ENCODE measurements around the gene FGF22. TPM values are rescaled to one million over a fixed set of nuclear protein-coding genes. Genes with fewer than 3 reads are reported as not detected.

The FGF22 gene
- total and polyA plus RNA-seq, 5 donors = 0.15 to 0.34 (median 0.20) TPM; not detected in 1

DNA sequence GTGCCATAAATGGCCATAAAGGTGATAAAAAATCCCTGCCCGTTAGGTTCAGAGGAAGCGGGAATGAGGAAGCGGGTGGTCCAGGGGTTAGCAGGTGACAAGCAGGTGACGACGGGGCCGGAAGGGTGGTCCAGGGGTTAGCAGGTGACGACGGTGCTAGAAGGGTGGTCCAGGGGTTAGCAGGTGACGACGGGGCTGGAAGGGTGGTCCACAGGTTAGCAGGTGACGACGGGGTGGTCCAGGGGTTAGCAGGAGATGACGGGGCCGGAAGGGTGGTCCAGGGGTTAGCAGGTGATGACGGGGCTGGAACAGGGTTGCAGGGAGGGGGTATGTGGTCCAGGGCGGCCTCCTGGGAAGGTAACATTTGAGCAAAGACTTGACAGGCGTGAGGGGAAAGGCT, 49.3 kb downstream of the FGF22 start:
- no peaks in the 10 kb centered on the region for H3K9me3 ChIP-seq (ENCODE audit: control insufficient read depth, low read length)
- no peak for ATAC-seq
- 86% methylated on average over 17 of the region's 17 CpGs for WGBS
- no peak overlapping the region for H3K27ac ChIP-seq (ENCODE audit: low read length)
- H3K4me3 ChIP-seq (ENCODE audit: low read length) = no peak overlapping the region
- DNase-seq = no peak
- intact Hi-C loops (cut with DNase I) = no loop called here
- H3K27me3 ChIP-seq (ENCODE audit: control insufficient read depth, insufficient read depth) = no peaks in the 10 kb centered on the region
- no peaks in the 10 kb centered on the region for H3K4me1 ChIP-seq (ENCODE audit: control insufficient read depth, insufficient read depth, low read length)

DNA sequence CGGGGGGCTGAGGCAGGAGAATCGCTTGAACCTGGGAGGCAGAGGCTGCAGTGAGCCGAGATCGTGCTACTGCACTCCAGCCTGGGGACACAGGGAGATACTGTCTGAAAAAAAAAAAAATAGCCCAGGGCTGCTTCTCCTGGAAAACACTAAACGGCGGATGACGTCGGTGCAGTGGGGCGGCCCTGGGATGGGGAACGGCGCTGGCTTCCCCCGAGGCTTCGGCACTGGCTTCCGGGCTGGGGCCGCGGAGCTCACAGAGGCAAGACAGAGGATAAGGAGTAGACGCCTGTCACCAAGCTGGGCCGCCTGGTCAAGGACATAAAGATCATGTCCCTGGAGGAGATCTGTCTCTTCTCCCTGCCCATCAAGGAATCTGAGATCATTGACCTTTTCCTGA, 50.5 kb downstream of the FGF22 start:
- intact Hi-C loops (cut with DNase I) = no loop called here
- no peaks in the 10 kb centered on the region for H3K27me3 ChIP-seq (ENCODE audit: control insufficient read depth, insufficient read depth)
- H3K9me3 ChIP-seq (ENCODE audit: control insufficient read depth, low read length) = no peaks in the 10 kb centered on the region
- H3K27ac ChIP-seq (ENCODE audit: low read length) = no peak overlapping the region
- no peaks in the 10 kb centered on the region for H3K4me1 ChIP-seq (ENCODE audit: control insufficient read depth, insufficient read depth, low read length)
- 50% methylated on average over 18 of the region's 18 CpGs for WGBS
- ATAC-seq (peak; percentile 58 to 64), DNase-seq (peak; percentile 74 to 89 (median 86))
- H3K4me3 ChIP-seq (ENCODE audit: low read length) = no peak overlapping the region

Other genes with a start within 250 kb of the FGF22 start
- 1 to 10 TPM in 1 of 4 donors, under 1 TPM in 3; 0.35 to 1.2 (median 0.63) TPM for gene C2CD4C, start 230.7 kb upstream of the FGF22 start, total RNA-seq
- gene C2CD4C, start 230.7 kb upstream of the FGF22 start, polyA plus RNA-seq = 0.79 TPM
- 10 to 100 TPM; 14.3 to 20.0 (median 17.6) TPM for gene SHC2, start 178.8 kb upstream of the FGF22 start, total RNA-seq
- gene SHC2, start 178.8 kb upstream of the FGF22 start, polyA plus RNA-seq = 21.0 TPM
- under 1 TPM; 0.28 to 0.59 (median 0.36) TPM for gene MADCAM1, start 143.4 kb upstream of the FGF22 start, total RNA-seq
- 0.27 TPM for gene MADCAM1, start 143.4 kb upstream of the FGF22 start, polyA plus RNA-seq
- 10 to 100 TPM; 10.9 to 15.6 (median 14.7) TPM for gene TPGS1, start 132.4 kb upstream of the FGF22 start, total RNA-seq
- gene TPGS1, start 132.4 kb upstream of the FGF22 start, polyA plus RNA-seq = 21.3 TPM
- 10 to 100 TPM; 66.8 to 78.4 (median 74.3) TPM for gene CDC34, start 108.1 kb upstream of the FGF22 start, total RNA-seq
- 95.8 TPM for gene CDC34, start 108.1 kb upstream of the FGF22 start, polyA plus RNA-seq
- gene GZMM, start 95.8 kb upstream of the FGF22 start, total RNA-seq = under 1 TPM in 2 of 4 donors, not detected in 2; 0.26 to 0.32 TPM
- 0.43 TPM for gene GZMM, start 95.8 kb upstream of the FGF22 start, polyA plus RNA-seq
- 1,000 to 10,000 TPM; 1,142 to 1,510 (median 1,274) TPM for gene BSG, start 67.3 kb upstream of the FGF22 start, total RNA-seq
- gene BSG, start 67.3 kb upstream of the FGF22 start, polyA plus RNA-seq = 1,705 TPM
- 10 to 100 TPM; 15.8 to 24.7 (median 21.7) TPM for gene HCN2, start 50.0 kb upstream of the FGF22 start, total RNA-seq
- 19.3 TPM for gene HCN2, start 50.0 kb upstream of the FGF22 start, polyA plus RNA-seq
- 10 to 100 TPM; 36.1 to 46.4 (median 45.1) TPM for gene POLRMT, start 6.3 kb upstream of the FGF22 start, total RNA-seq
- gene POLRMT, start 6.3 kb upstream of the FGF22 start, polyA plus RNA-seq = 36.8 TPM
- gene RNF126, start 23.3 kb downstream of the FGF22 start, total RNA-seq = 10 to 100 TPM; 21.7 to 37.6 (median 28.0) TPM
- 24.5 TPM for gene RNF126, start 23.3 kb downstream of the FGF22 start, polyA plus RNA-seq
- gene FSTL3, start 36.5 kb downstream of the FGF22 start, total RNA-seq = 100 to 1,000 TPM in 1 of 4 donors, 10 to 100 TPM in 3; 47.1 to 110 (median 61.9) TPM
- 64.1 TPM for gene FSTL3, start 36.5 kb downstream of the FGF22 start, polyA plus RNA-seq
- gene PRSS57, start 55.6 kb downstream of the FGF22 start, total RNA-seq = not detected
- gene PRSS57, start 55.6 kb downstream of the FGF22 start, polyA plus RNA-seq = not detected
- gene PALM, start 69.1 kb downstream of the FGF22 start, total RNA-seq = 10 to 100 TPM; 34.9 to 84.9 (median 46.9) TPM
- 30.3 TPM for gene PALM, start 69.1 kb downstream of the FGF22 start, polyA plus RNA-seq
- gene MISP, start 111.2 kb downstream of the FGF22 start, total RNA-seq = under 1 TPM in 1 of 4 donors, not detected in 3; 0.22 TPM
- gene MISP, start 111.2 kb downstream of the FGF22 start, polyA plus RNA-seq = 0.02 TPM
- gene PTBP1, start 157.6 kb downstream of the FGF22 start, total RNA-seq = 100 to 1,000 TPM in 1 of 4 donors, 10 to 100 TPM in 3; 67.5 to 119 (median 82.3) TPM
- 42.9 TPM for gene PTBP1, start 157.6 kb downstream of the FGF22 start, polyA plus RNA-seq
- not detected for gene PLPPR3, start 182.1 kb downstream of the FGF22 start, total RNA-seq
- 0.05 TPM for gene PLPPR3, start 182.1 kb downstream of the FGF22 start, polyA plus RNA-seq
- not detected for gene AZU1, start 188.0 kb downstream of the FGF22 start, total RNA-seq
- 0.11 TPM for gene AZU1, start 188.0 kb downstream of the FGF22 start, polyA plus RNA-seq
- not detected for gene PRTN3, start 201.1 kb downstream of the FGF22 start, total RNA-seq
- gene PRTN3, start 201.1 kb downstream of the FGF22 start, polyA plus RNA-seq = not detected
- gene ELANE, start 212.4 kb downstream of the FGF22 start, total RNA-seq = 1 to 10 TPM in 3 of 4 donors, under 1 TPM in 1; 0.85 to 2.6 (median 1.9) TPM
- gene ELANE, start 212.4 kb downstream of the FGF22 start, polyA plus RNA-seq = 3.4 TPM
- gene CFD, start 219.8 kb downstream of the FGF22 start, total RNA-seq = 100 to 1,000 TPM; 221 to 590 (median 310) TPM
- gene CFD, start 219.8 kb downstream of the FGF22 start, polyA plus RNA-seq = 869 TPM